H4 (cell line): ENCODE data around the gene SCYL2. TPM values are rescaled to one million over a fixed set of nuclear protein-coding genes. Genes with fewer than 3 reads are reported as not detected.
"Not testable (repeated sequence)": the region's sequence is repeated elsewhere in the genome, so short reads cannot be mapped to it uniquely, and the experiment has no call there.

Experiments
- DNase-seq: peaks from one replicate; pipeline ENCODE4 v3.0.0-alpha.2; 2015; ENCODE audit warnings: low spot score
- total RNA-seq: library from RNA; depleted of rRNA; stranded (reverse); fragments of >200 nt; shearing (Covaris generic); gene quantifications from 2 replicates; pipeline ENCODE4 v1.2.3, GENCODE V29; 2014

SCYL2 gene
- total RNA-seq, 1 experiment from 2014 or later = 35.7 TPM

DNA sequence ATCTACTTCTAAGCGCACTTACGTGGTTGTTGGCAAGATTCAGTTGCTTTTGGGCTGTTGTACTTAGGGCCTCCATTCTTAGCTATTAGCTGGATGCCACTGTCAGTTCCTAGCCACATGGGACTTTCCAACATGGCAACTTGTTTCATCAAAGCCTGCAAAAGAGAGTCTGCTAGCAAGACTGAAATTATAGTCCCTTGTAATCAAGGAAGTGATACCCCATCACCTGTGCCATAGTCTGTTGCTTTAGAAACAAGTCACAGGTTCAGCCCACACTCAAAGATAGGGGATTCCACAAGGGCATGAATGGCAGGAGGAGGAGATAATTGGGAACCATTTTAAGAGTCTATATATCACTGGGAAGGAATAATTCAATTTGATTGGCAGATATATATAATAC is 62.8 kb downstream of the SCYL2 start:
- no peak for DNase-seq

DNA sequence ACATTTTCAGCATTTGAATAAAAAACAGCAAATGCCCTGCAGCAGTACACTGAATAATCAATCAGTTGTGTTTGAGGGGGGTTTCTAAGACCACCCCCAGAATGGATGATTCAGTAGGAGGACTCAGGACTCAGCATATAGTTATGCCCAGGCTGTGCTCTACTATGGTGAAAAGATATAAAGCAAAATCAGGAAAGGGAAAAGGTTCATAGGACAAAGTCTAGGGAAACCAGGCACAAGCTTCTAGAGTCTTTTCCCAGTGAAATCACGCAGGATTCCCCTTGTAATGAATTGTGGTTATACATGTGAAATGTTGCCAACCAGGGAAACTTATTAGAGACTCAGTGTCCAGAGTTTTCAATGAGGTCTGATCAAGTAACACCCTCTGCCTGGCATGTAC is 64.9 kb downstream of the SCYL2 start:
- no peak for DNase-seq

GRCh38 chr12:100332852-100333251 is 65.9 kb downstream of the SCYL2 start:
- DNase-seq = no peak

- no peak for DNase-seq
Measured at GRCh38 chr12:100337299-100337698, 70.3 kb downstream of the SCYL2 start.

DNA sequence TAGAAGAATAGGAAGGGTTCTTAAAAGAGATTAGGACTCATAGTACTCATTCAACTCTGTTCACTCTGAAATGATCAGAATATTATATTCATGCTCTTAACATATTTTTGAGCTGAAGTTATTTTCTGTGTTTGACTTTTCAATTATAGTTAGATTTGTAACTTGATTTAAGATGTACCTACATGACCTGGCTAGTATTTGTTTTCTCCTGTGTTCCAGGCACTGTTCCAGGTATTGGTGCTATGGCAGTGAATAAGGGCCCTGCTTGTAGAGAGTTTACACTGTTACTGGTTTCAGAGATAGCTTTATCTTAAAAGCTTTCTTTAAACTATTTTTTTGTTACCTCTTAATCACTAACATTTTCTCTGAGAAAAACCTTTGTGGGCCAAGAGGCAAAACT is 70.8 kb downstream of the SCYL2 start:
- DNase-seq = no peak

- no peak for DNase-seq
Measured at GRCh38 chr12:100339071-100339470, 72.1 kb downstream of the SCYL2 start.

DNA sequence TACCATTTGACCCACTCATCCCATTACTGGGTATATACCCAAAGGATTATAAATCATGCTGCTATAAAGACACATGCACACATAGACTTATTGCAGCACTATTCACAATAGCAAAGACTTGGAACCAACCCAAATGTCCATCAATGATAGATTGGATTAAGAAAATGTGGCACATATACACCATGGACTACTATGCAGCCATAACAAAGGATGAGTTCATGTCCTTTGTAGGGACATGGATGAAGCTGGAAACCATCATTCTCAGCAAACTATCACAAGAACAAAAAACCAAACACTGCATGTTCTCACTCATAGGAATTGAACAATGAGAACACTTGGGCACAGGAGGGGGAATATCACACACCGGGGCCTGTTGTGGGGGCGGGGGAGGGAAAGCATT is 75.9 kb downstream of the SCYL2 start:
- not testable (repeated sequence) for DNase-seq

DNA sequence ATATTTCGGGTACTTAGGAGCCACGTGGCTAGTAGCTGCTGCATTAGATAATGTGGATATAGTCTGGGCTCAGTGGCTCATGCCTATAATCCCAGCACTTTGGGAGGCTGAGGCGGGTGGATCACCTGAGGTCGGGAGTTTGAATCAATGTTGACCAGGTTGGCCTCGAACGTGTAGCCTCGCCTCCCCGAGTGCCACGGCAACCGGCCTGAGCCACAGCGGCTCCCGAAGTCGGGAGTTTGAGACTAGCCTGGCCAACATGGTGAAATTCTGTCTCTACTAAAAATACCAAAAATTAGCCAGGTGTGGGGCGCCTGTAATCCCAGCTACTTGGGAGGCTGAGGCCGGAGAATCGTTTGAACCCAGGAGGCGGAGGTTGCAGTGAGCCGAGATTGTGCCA is 77.4 kb downstream of the SCYL2 start:
- not testable (repeated sequence) for DNase-seq

DNA sequence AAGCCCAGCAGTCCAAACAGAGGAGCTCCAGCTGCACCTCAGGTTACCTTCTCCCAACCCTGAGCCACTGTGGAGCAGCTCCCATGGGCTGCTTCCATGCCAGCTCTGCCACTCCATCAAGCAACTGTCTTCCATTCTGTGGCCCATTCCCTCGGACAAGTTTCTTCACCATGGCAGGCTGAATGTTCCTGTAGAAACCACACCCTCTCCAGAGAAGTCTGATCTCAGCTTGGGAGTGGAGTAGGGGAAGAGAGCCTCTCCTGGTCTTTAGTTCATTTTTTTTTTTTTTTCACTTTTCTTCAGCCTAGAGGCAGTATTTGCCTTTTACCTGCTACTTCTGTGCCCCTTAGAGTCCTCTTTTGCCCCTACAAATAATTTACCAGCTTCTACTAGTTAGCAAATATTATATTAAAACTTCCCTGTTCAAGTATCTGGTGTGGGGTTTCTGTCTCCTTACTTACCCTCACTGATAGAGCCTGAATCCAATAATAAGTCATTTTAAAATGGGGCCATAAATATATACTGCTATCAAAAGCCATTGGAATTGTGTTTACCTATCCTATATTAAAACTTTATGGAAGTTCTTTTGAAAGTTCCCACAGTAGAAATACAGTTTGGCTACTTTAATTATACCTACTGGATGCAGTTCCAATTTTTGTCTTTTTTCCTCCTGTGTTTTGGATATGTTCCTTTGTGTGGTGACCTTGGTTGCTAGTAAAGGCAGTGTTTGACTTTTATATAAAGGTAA is 78.2 kb downstream of the SCYL2 start:
- DNase-seq = no peak

GRCh38 chr12:100346660-100347059 is 79.7 kb downstream of the SCYL2 start:
- no peak for DNase-seq

GRCh38 chr12:100348657-100349454 is 81.9 kb downstream of the SCYL2 start:
- DNase-seq = peak; percentile 22

DNA sequence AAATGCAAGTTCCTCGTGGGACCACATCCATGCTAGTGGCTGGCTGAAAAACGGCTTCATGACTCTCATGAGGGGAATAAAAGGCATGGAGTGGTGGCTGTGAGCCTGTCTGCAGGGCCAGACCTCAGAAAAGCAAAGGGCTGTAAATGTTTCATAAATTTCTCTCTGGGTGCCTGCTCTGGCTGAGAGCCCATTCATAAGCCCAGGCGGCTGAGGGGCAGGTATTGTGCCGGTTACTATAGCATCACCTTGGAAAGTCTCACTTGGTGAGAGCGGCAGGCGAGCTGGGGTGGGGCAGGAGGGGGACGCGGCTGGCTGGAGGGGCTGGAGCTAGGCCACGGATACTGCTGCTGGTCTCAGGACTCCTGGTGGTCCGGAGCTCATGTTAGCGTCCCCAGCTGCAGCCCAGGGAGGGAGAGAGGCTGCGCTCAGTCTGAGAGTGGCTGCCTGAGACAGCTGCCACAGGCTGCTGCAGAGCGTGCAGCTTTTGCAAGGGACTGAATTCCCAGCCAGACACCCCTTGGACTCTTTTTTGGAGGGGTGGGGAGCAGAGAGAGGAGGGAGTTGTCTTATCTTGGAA is 89.8 kb downstream of the SCYL2 start, which contains the start of gene SLC17A8:
SLC17A8 (plus strand) TSS at position 431 of the 580 bp plus-strand sequence. CDS start 318 bp downstream, outside the sequence.
- DNase-seq = no peak

GRCh38 chr12:100359248-100359647 is 92.3 kb downstream of the SCYL2 start:
- DNase-seq = no peak

- DNase-seq = no peak
Measured at GRCh38 chr12:100359822-100360221, 92.8 kb downstream of the SCYL2 start.

DNA sequence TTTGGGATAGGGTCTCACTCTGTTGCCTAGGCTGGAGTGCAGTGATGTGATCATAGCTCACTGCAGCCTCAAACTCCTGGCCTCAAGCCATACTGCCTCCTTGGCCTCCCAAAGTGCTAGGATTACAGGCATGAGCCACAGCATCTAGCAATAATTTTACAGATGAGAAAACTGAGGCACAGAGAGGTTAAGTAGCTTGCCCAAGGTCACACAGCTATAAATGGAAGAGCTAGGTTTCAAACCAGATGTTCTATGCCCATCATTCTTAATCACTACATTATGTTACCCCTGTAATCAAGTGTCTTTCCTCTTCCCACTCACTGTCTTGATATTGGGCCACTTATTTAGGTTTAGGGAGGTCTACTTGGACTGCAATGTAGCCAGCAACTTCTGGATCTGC is 93.5 kb downstream of the SCYL2 start:
- no peak for DNase-seq

DNA sequence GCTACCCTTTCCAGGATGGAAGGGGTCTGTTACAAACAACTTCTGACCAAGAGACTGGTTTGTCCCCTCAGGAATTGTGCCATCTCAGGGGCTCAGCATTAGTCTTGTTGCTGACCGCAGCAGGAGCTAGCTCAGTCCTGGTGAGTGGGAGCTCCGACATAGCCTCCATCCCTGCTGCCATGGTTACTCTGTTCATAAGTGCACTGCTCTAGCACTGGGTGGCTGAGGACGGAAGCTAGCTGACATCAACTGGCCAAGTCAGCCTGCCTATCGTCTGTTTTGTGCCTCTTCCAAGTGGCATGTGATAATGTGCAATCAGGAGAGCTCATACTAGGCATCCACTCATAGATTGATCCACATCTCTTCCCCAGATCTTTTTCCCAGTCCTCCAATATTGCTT is 97.3 kb downstream of the SCYL2 start:
- no peak for DNase-seq

DNA sequence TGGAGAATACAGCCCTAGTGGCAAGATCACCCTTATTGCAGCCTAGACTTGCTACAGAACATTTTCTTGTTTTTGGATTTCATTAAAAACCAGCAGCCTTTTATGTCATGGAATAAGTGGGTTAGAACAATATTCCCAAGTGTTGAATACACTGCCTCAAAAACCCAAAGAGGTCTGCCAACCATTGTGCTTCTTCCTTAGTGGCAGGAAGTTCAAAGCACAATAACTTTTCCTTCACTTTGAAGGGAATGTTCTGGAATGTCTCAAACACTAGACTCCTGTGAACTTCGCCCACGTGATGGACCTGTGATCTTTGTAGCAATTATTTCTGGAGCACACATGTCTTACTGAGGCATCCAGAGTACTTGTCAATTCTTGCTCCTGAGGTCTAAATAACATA is 98.4 kb downstream of the SCYL2 start:
- DNase-seq = no peak

GRCh38 chr12:100368066-100368465 is 101.1 kb downstream of the SCYL2 start:
- DNase-seq = no peak

DNA sequence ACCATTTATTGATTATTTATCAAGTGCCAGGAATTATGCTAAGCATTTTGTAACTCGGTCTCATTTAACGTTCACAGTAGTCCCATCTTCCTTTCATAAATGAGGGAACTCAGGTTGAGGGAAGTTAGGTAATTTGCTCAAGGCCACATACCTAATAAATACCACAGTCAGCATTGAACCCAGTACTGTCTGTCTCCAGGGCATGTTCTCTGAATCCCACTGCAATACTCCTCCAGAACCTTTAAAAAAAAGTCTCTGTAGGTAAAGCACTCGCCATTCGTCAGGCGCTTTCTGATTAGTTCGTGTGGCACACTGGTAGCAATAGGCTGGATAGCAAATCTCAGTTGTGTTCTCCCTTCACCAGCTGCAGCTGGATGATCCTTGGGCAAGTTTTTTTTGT is 104.2 kb downstream of the SCYL2 start:
- DNase-seq = no peak

DNA sequence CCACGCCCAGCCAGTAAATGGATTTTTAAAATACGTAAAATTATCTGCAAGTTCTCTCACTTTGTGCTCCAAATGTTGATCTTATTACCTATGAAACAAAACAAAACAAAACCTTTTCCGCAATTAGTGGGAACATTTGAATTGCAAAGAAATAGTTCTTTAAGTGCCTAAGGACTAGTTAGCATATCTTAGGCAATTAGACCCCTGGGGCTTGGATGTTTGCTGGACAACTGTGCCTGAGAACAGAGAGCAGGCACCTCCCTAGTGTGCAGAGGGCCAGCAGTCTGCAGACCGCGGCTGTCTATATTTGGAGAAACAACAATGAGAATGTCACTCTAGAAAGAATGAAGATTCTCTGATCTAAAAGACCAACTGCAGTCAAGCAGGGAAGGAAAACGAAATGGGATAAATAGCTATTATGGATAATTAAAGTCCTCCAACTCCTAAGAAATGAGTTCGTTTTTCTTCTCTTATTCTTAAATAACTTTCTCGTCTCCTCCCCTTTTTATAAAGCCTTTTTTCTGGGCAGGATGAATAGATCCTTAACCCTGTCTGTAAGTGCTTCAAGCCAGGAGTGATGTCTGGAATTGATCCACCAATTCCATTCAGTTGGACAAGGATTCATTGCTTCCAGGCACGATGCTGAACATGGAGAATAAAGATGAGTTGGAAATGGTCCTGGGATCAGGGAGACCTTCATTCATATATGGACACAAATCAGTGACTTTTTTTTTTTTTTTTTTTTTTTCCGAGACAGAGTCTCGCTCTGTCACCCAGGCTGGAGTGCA is 106.1 kb downstream of the SCYL2 start:
- DNase-seq = no peak

GRCh38 chr12:100375038-100375735 is 108.2 kb downstream of the SCYL2 start:
- DNase-seq = peak; percentile 14
